Fibroblast of lung (primary cell): ENCODE measurements around the gene CD52. TPM values are rescaled to one million over a fixed set of nuclear protein-coding genes. Genes with fewer than 3 reads are reported as not detected.

Experiments used
- DNase-seq, 2 donors: peaks; one replicate each; pipeline versions ENCODE4 v3.0.0 to v3.0.0-alpha.2; 2010; ENCODE audit warnings: low read depth in 2 of 2
- H2AFZ ChIP-seq: 2 replicates; pipeline ENCODE4 v1.5.1; 2012; ENCODE audit warnings: low read length, control low read depth, inconsistent platforms
- H3K27ac ChIP-seq: 2 replicates; pipeline ENCODE4 v1.5.1; 2011; ENCODE audit warnings: low read length, control low read depth; ENCODE audit not compliant: insufficient read depth
- H3K27me3 ChIP-seq: 2 replicates; pipeline ENCODE4 v1.5.1; 2011; ENCODE audit warnings: mild to moderate bottlenecking, low read length; ENCODE audit not compliant: control insufficient read depth, insufficient read depth
- H3K36me3 ChIP-seq: 2 replicates; pipeline ENCODE4 v1.5.1; 2011; ENCODE audit warnings: low read length; ENCODE audit not compliant: control insufficient read depth, insufficient read depth
- H3K4me1 ChIP-seq: 2 replicates; pipeline ENCODE4 v1.5.1; 2011; ENCODE audit warnings: low read length; ENCODE audit not compliant: control insufficient read depth, insufficient read depth; ENCODE audit errors: extremely low read depth
- H3K4me2 ChIP-seq: 2 replicates; pipeline ENCODE4 v1.5.1; 2011; ENCODE audit warnings: low read length, control low read depth; ENCODE audit not compliant: insufficient read depth; ENCODE audit errors: extremely low read depth
- H3K4me3 ChIP-seq, 4 experiments: fragments of 200-600 bp in 1 of 4; sonication (generic) in 1 of 4; replicated peaks in 1 of 4; 2 replicates each; pipeline ENCODE4 v1.5.1; 2011 to 2016; ENCODE audit warnings: low read length in 4 of 4, low read depth in 3 of 4, mild to moderate bottlenecking in 3 of 4, control low read depth in 2 of 4, inconsistent platforms in 1 of 4, mixed read lengths in 1 of 4; ENCODE audit not compliant: insufficient read depth in 1 of 4; ENCODE audit errors: control extremely low read depth in 1 of 4
- H3K79me2 ChIP-seq: 2 replicates; pipeline ENCODE4 v1.5.1; 2012; ENCODE audit warnings: mild to moderate bottlenecking, low read length, inconsistent platforms; ENCODE audit not compliant: control insufficient read depth, insufficient read depth
- H3K9ac ChIP-seq: 2 replicates; pipeline ENCODE4 v1.5.1; 2011; ENCODE audit warnings: mild to moderate bottlenecking, low read length, control low read depth; ENCODE audit not compliant: insufficient read depth
- H3K9me3 ChIP-seq: 2 replicates; pipeline ENCODE4 v1.5.1; 2012; ENCODE audit warnings: low read depth, low read length; ENCODE audit not compliant: control insufficient read depth, insufficient read depth
- H4K20me1 ChIP-seq: 2 replicates; pipeline ENCODE4 v1.5.1; 2011; ENCODE audit warnings: low read length; ENCODE audit not compliant: control insufficient read depth, insufficient read depth; ENCODE audit errors: extremely low read depth
- CTCF ChIP-seq, 2 donors: IDR thresholded peaks in 1 of 2; conservative IDR thresholded peaks in 1 of 2; 1 replicate in 1 of 2; 2 replicates in 1 of 2; pipeline ENCODE4 v1.5.1; 2011 to 2012; ENCODE audit warnings: low read length in 2 of 2, control low read depth in 1 of 2, inconsistent platforms in 1 of 2, low read depth in 1 of 2, mild to moderate bottlenecking in 1 of 2
- EZH2 ChIP-seq: IDR thresholded peaks from 2 replicates; pipeline ENCODE4 v1.5.1; 2012; ENCODE audit warnings: low read length, control low read depth, mild to moderate bottlenecking; ENCODE audit errors: missing control alignments
- polyA plus RNA-seq, 2 donors: library from polyadenylated mRNA; depleted of rRNA in 1 of 2; stranded (reverse) in 1 of 2; unstranded in 1 of 2; fragments of >200 nt; gene quantifications; 2 replicates each; pipeline ENCODE4 v1.2.1, GENCODE V29; 2011 to 2012; ENCODE audit warnings: missing spikeins in 1 of 2
- total RNA-seq: library from RNA; depleted of rRNA; stranded (reverse); fragments of >200 nt; gene quantifications from 2 replicates; pipeline ENCODE4 v1.2.1, GENCODE V29; 2014

The CD52 gene
- total and polyA plus RNA-seq, 2 donors (not counting 1 experiment from before 2014, with no cell fraction given), result 0.31 TPM; not detected in 1

- Histone ChIP-seq H4K20me1 (no peaks in the 10 kb centered on the region), H3K9me3 (no peaks in the 10 kb centered on the region), H3K9ac (no peak overlapping the region), H2AFZ (no peak overlapping the region), H3K4me3 (no peak overlapping the region), H3K27ac (no peak overlapping the region), H3K4me2 (no peak overlapping the region), H3K79me2 (no peaks in the 10 kb centered on the region), H3K36me3 (no peaks in the 10 kb centered on the region), H3K4me1 (no peaks in the 10 kb centered on the region), H3K27me3 (peaks cover 6% of the 10 kb centered on the region)
- no peak for DNase-seq
- TF ChIP-seq CTCF (conservative IDR thresholded peaks at IDR 0.05 in 1 of 2, IDR thresholded peaks at IDR 0.05 in 1 of 2; ENCODE audit: low read depth in 1 of 2, low read length in 2 of 2) (no peak), EZH2 (no peak)
Observed at GRCh38 chr1:26368486-26368885, 50.7 kb downstream of the CD52 start.

Other genes starting within 250 kb of the CD52 start
- gene PDIK1L, start 206.1 kb upstream of the CD52 start, total RNA-seq, result 4.3 and 5.1 TPM in 2 replicates
- gene PDIK1L, start 206.1 kb upstream of the CD52 start, polyA plus RNA-seq, result 3.0 and 3.7 TPM in 2 replicates
- gene FAM110D, start 158.9 kb upstream of the CD52 start, total RNA-seq, result not detected in 2 replicates
- not detected in 2 replicates for gene FAM110D, start 158.9 kb upstream of the CD52 start, polyA plus RNA-seq
- gene C1orf232, start 149.0 kb upstream of the CD52 start, total RNA-seq, result not detected in 2 replicates
- not detected in 2 replicates for gene C1orf232, start 149.0 kb upstream of the CD52 start, polyA plus RNA-seq
- 30.7 and 38.8 TPM in 2 replicates for gene ZNF593, start 148.1 kb upstream of the CD52 start, total RNA-seq
- 17.6 and 19.8 TPM in 2 replicates for gene ZNF593, start 148.1 kb upstream of the CD52 start, polyA plus RNA-seq
- not detected in 2 replicates for gene ZNF593OS, start 146.1 kb upstream of the CD52 start, total RNA-seq
- not detected in 2 replicates for gene ZNF593OS, start 146.1 kb upstream of the CD52 start, polyA plus RNA-seq
- gene CNKSR1, start 140.5 kb upstream of the CD52 start, total RNA-seq, result not detected in 2 replicates
- 0.08 TPM in 1 of 2 replicates, not detected in the other for gene CNKSR1, start 140.5 kb upstream of the CD52 start, polyA plus RNA-seq
- not detected in 2 replicates for gene CATSPER4, start 127.4 kb upstream of the CD52 start, total RNA-seq
- gene CATSPER4, start 127.4 kb upstream of the CD52 start, polyA plus RNA-seq, result not detected in 2 replicates
- 3.9 and 6.9 TPM in 2 replicates for gene CEP85, start 83.8 kb upstream of the CD52 start, total RNA-seq
- gene CEP85, start 83.8 kb upstream of the CD52 start, polyA plus RNA-seq, result 4.7 and 8.2 TPM in 2 replicates
- 12.8 and 39.6 TPM in 2 replicates for gene SH3BGRL3, start 37.9 kb upstream of the CD52 start, total RNA-seq
- 200 and 261 TPM in 2 replicates for gene SH3BGRL3, start 37.9 kb upstream of the CD52 start, polyA plus RNA-seq
- gene UBXN11, start 11.3 kb upstream of the CD52 start, total RNA-seq, result 2.6 and 3.5 TPM in 2 replicates
- gene UBXN11, start 11.3 kb upstream of the CD52 start, polyA plus RNA-seq, result 6.5 and 7.1 TPM in 2 replicates
- not detected in 2 replicates for gene CRYBG2, start 36.2 kb downstream of the CD52 start, total RNA-seq
- not detected in 2 replicates for gene CRYBG2, start 36.2 kb downstream of the CD52 start, polyA plus RNA-seq
- not detected in 2 replicates for gene ZNF683, start 54.8 kb downstream of the CD52 start, total RNA-seq
- not detected in 2 replicates for gene ZNF683, start 54.8 kb downstream of the CD52 start, polyA plus RNA-seq
- not detected in 2 replicates for gene LIN28A, start 92.9 kb downstream of the CD52 start, total RNA-seq
- gene LIN28A, start 92.9 kb downstream of the CD52 start, polyA plus RNA-seq, result 0.05 and 0.09 TPM in 2 replicates
- gene DHDDS, start 114.4 kb downstream of the CD52 start, total RNA-seq, result 28.5 and 41.5 TPM in 2 replicates
- gene DHDDS, start 114.4 kb downstream of the CD52 start, polyA plus RNA-seq, result 75.6 and 76.6 TPM in 2 replicates
- 123 and 170 TPM in 2 replicates for gene HMGN2, start 154.5 kb downstream of the CD52 start, total RNA-seq
- gene HMGN2, start 154.5 kb downstream of the CD52 start, polyA plus RNA-seq, result 442 and 557 TPM in 2 replicates
- gene RPS6KA1, start 211.8 kb downstream of the CD52 start, total RNA-seq, result 1.7 and 2.6 TPM in 2 replicates
- gene RPS6KA1, start 211.8 kb downstream of the CD52 start, polyA plus RNA-seq, result 0.64 and 0.94 TPM in 2 replicates